ENCODE measurements around the gene DGKZ. TPM values are rescaled to one million over a fixed set of nuclear protein-coding genes. Genes with fewer than 3 reads are reported as not detected.
"Not testable (repeated sequence)": the region's sequence is repeated elsewhere in the genome, so short reads cannot be mapped to it uniquely, and the experiment has no call there.

The DGKZ gene, protein sequence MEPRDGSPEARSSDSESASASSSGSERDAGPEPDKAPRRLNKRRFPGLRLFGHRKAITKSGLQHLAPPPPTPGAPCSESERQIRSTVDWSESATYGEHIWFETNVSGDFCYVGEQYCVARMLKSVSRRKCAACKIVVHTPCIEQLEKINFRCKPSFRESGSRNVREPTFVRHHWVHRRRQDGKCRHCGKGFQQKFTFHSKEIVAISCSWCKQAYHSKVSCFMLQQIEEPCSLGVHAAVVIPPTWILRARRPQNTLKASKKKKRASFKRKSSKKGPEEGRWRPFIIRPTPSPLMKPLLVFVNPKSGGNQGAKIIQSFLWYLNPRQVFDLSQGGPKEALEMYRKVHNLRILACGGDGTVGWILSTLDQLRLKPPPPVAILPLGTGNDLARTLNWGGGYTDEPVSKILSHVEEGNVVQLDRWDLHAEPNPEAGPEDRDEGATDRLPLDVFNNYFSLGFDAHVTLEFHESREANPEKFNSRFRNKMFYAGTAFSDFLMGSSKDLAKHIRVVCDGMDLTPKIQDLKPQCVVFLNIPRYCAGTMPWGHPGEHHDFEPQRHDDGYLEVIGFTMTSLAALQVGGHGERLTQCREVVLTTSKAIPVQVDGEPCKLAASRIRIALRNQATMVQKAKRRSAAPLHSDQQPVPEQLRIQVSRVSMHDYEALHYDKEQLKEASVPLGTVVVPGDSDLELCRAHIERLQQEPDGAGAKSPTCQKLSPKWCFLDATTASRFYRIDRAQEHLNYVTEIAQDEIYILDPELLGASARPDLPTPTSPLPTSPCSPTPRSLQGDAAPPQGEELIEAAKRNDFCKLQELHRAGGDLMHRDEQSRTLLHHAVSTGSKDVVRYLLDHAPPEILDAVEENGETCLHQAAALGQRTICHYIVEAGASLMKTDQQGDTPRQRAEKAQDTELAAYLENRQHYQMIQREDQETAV
- total RNA-seq: 100 to 1,000 TPM; 160 to 163 TPM

DNA sequence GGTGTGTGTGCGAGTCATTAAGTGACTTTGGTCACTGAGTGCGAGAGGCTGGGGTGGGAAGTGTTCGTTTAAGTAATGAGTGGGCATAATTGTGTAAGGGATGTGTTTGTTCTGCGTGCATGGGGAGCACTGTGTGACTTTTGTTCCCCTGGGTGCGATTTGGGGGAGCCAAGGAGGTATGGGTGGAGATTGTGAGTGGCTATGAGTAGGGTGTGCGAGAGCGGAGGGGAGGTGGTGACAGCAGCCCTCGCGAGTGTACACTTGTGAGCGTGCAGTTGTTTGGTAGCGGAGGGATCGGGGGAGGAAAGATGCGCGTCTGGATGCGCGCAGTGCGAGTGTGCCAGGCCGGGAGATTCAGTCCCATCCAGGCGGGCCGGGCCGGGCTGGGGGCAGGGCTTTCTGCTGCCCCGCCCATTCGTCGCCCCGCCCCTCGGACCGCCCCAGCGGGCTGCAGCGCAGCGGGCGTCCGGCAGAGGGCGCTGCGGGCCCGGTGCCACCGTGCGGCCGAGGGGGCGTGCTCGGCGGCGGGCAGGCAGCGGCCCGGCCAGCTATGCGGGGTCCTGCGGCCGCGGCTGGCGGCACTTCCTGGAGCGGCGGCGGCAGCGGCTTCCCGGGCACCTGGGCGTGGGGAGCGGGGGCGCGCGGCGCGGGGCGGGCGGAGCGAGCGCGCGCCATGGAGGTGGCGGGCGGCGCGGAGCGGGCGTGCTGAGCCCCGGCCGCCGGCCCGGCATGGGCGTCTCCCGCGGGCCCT is at the start of gene DGKZ:
Gene DGKZ, plus strand, starts transcription at position 578 of the 751 bp plus-strand sequence. CDS start 197 bp downstream, outside the sequence.
- peak; percentile 48 for ATAC-seq (ENCODE audit: low read depth)
- H3K36me3 Mint-ChIP-seq: peaks cover 5% of the 10 kb centered on the region
- H3K9me3 Mint-ChIP-seq: no peaks in the 10 kb centered on the region
- H3K4me1 Mint-ChIP-seq: peaks cover 66% of the 10 kb centered on the region
- no peaks in the 10 kb centered on the region for H3K27me3 Mint-ChIP-seq
- DNase-seq: peak; percentile 99
- H3K27ac Mint-ChIP-seq: peak within 1 kb of the TSS; percentile 94
- peak within 1 kb of the TSS; percentile 93 for H3K4me3 Mint-ChIP-seq
- POLR2A ChIA-PET: interaction anchor here (0.6 to 1.3 kb wide), 5 partner anchors 10 to 104 kb away, joined by 3 to 4 read pairs (median 3); no protein-coding TSS in a partner anchor

DNA sequence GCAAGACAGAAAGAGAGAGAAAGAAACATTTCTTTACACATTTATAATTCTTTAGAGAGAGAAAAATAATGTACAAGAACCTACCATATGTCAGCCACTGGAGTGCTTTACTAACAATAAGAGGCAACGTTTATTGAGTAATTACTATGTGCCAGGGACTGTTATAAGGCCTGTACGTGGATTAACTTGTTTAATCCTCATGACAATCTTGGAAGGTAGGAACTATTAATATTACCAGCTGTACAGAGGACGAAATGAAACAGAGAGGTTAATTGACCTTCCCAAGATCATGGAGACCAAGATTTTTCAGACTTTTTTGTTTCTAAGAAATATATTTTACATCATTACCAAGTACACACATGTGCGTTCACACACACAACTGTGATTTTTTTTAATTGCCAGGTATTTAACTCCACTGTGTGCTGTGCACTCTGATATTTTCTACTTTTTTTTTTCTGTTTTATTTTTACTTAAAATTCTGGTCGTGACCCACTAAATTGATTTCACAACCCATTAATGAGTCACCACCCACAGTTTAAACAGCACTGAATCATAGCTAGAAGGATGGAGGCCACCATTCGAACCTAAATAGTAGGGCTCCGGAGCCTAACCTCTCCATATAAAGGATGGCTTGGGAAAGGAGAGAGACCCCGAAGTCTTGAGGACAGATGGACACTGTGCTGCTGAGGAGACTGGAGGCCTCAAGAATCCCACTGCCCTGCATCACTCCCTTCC is 48.4 kb upstream of the DGKZ start:
- H3K4me3 Mint-ChIP-seq: no peak overlapping the region
- POLR2A ChIA-PET: no interaction called here

DNA sequence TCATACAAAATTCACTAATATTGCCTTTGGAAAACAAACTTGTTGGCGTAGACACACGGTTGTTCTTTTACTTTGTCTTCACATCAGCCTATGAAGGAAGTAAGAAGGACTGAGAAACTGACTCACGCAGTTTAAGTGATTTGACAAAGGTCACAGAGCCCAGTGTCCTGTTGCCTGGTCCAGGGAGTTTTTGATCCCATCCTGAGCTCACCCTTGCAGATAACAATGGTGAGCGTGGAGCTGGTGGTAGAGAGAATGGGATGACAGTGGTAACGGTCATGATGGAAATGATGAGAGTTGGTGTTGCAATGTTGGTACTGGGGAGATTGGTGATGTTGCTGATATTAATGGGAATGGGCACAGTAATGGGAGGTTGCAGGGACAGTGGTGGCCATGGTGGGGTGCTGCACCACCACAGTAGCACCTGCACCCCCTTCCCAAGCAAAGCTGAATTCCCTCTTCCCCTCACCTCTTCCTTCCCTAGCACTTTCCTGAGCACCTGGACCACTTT is 47.8 kb upstream of the DGKZ start:
- ATAC-seq (ENCODE audit: low read depth) (no peak), DNase-seq (no peak)
- no peak overlapping the region for H3K27ac Mint-ChIP-seq
- POLR2A ChIA-PET: no interaction called here
- no peaks in the 10 kb centered on the region for H3K9me3 Mint-ChIP-seq
- H3K36me3 Mint-ChIP-seq: no peaks in the 10 kb centered on the region
- peaks cover 7% of the 10 kb centered on the region for H3K4me1 Mint-ChIP-seq
- no peak overlapping the region for H3K4me3 Mint-ChIP-seq
- H3K27me3 Mint-ChIP-seq: peaks cover 17% of the 10 kb centered on the region

More for the DNA sequence above, 48.4 kb upstream of the DGKZ start:
- no peak for DNase-seq
- Mint-ChIP-seq H3K27ac (no peak overlapping the region), H3K9me3 (no peaks in the 10 kb centered on the region), H3K27me3 (peaks cover 17% of the 10 kb centered on the region), H3K36me3 (no peaks in the 10 kb centered on the region), H3K4me1 (peaks cover 7% of the 10 kb centered on the region)
- ATAC-seq (ENCODE audit: low read depth): no peak

DNA sequence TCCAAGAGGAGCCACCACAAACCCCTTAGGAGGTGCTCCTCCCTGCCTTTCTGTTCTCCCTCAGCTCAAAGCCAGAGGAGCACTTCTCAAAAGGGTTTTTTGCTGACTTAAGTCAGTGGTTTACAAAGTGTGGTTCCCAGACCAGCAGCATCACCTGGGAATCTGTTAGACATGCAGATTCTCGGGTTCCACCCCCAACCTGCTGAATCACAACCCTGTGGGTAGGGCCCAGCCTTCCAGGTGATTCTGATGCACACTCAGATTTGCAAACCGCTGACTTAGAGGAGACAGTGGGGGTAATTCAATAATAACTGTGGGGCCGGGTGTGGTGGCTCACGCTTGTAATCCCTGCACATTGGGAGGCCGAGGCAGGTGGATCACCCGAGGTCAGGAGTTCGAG is 47.0 kb upstream of the DGKZ start:
- Mint-ChIP-seq H3K9me3 (no peaks in the 10 kb centered on the region), H3K27ac (no peak overlapping the region), H3K4me1 (peaks cover 7% of the 10 kb centered on the region), H3K27me3 (peaks cover 17% of the 10 kb centered on the region), H3K36me3 (no peaks in the 10 kb centered on the region), H3K4me3 (no peak overlapping the region)
- ATAC-seq (ENCODE audit: low read depth): no peak
- POLR2A ChIA-PET: no interaction called here
- no peak for DNase-seq

DNA sequence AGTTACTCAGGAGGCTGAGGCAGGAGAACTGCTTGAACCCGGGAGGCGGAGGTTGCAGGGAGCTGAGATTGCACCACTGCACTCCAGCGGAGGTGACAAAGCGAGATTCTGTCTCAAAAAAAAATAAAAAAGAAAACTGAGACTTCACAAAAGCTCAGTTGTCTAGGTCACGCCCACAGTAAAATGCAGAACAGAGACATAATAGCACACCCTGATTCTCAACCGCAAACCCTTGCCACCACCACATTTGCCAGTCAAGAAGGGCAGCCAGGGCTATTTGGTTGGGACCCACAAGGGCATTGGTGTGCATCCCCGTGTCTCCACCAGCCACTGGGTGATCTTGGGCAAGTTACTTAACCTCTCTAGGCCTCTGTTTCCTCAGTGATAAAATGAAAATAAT is 44.4 kb upstream of the DGKZ start:
- ATAC-seq (ENCODE audit: low read depth): no peak
- Mint-ChIP-seq H3K4me1 (peaks cover 8% of the 10 kb centered on the region), H3K9me3 (no peaks in the 10 kb centered on the region), H3K36me3 (no peaks in the 10 kb centered on the region), H3K27me3 (peaks cover 3% of the 10 kb centered on the region), H3K27ac (no peak overlapping the region), H3K4me3 (no peak overlapping the region)
- POLR2A ChIA-PET: no interaction called here
- DNase-seq: no peak

DNA sequence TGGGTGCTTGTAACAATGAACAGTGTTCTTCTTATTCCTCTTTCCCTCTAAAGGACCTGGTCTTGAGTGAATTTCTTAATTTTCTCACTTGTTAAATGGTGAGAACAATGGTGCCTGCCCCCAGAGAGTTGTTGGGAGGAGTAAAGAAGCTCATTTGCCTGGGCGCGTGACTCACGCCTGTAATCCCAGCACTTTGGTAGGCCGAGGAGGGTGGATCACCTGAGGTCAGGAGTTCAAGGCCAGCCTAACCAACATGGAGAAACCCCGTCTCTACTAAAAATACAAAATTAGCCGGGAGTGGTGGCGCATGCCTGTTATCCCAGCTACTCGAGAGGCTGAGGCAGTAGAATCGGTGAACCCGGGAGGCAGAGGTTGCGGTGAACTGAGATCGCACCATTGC is 43.2 kb upstream of the DGKZ start:
- not testable (repeated sequence) for DNase-seq; ATAC-seq (ENCODE audit: low read depth); H3K27me3 Mint-ChIP-seq; H3K4me3 Mint-ChIP-seq; H3K27ac Mint-ChIP-seq; H3K9me3 Mint-ChIP-seq; H3K36me3 Mint-ChIP-seq
- H3K4me1 Mint-ChIP-seq: peaks cover 13% of the 10 kb centered on the region
- POLR2A ChIA-PET: interaction anchor here (1.0 kb wide), 1 partner anchor 9 kb away, joined by 3 read pairs; no protein-coding TSS in a partner anchor

DNA sequence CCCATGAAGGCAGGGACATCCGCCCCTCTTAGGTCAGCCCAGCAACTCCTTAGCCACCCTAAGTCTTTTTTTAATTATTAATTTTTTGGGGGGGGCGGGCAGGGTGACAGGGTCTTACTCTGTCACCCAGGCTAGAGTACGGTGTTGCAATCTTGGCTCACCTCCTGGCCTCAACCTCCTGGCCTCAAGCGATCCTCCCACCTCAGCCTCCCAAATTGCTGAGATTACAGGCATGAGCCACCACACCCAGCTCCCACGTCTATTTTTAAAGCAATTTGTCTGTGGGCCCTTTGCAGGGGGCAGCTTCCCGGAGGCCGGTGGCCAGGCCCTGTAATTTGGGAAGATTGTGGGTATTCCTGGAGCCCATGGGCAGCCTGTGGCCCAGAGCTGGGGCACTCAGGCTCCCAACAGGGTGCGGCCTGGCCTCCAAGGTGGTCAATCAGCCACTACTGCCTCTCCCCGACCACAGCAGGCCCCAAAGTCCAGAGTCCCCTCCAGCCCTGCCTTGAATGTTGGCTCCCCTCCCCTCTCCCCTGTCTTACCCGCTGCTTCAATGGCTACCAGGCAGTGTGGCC is 42.6 kb upstream of the DGKZ start:
- Mint-ChIP-seq H3K27ac (no peak overlapping the region), H3K9me3 (no peaks in the 10 kb centered on the region), H3K4me1 (peaks cover 16% of the 10 kb centered on the region), H3K4me3 (no peak overlapping the region), H3K27me3 (peaks cover 3% of the 10 kb centered on the region), H3K36me3 (no peaks in the 10 kb centered on the region)
- POLR2A ChIA-PET: interaction anchor here (1.0 kb wide), 1 partner anchor 9 kb away, joined by 3 read pairs; no protein-coding TSS in a partner anchor
- ATAC-seq (ENCODE audit: low read depth) (no peak), DNase-seq (no peak)

DNA sequence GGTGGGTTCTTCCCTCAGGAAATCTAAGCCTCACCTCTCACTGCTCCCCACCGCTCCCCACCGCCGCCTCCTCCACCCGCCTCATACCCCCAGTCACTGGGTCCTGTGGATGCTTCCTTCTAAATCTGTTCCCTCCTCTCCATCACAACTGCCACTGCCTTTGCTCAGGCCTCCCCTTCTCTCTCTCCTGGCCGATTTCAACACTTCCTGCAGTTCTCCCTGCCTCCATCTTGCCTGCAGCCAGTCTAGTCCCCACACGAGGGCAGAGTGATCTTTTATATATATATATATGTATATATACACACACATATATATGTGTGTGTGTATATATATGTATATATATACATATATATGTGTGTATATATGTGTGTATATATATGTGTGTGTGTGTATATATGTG is 42.0 kb upstream of the DGKZ start:
- Mint-ChIP-seq H3K27ac (no peak overlapping the region), H3K27me3 (peaks cover 3% of the 10 kb centered on the region), H3K4me3 (no peak overlapping the region), H3K36me3 (no peaks in the 10 kb centered on the region), H3K4me1 (peaks cover 20% of the 10 kb centered on the region), H3K9me3 (no peaks in the 10 kb centered on the region)
- DNase-seq: no peak
- POLR2A ChIA-PET: no interaction called here
- ATAC-seq (ENCODE audit: low read depth): no peak

DNA sequence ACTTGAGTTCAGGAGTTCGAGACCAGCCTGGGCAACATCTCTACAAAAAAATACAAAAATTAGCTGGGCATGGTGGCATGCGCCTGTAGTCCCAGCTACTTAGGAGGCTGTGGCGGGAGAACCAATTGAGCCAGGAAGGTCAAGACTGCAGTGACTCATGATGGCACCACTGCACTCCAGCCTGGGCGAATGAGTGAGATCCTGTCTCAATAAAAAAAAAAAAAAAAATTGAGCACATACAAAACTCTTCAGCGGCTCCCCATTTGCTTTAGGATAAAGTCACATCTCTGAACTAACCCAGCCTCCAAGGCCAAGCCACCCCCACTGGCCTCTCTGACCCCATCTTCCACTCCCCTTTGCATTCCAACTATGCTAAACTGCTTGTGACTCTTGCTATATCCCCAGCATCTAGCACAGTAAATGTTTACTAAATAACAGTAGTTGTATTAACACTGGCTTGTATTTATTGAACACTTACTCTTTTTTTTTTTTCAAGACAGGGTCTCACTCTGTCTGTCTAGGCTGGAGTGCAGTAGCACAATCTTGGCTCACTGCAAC is 40.9 kb upstream of the DGKZ start:
- DNase-seq: no peak
- POLR2A ChIA-PET: interaction anchor here (1.6 kb wide), 1 partner anchor 63 kb away, joined by 4 read pairs; no protein-coding TSS in a partner anchor
- H3K4me3 Mint-ChIP-seq: no peak overlapping the region
- ATAC-seq (ENCODE audit: low read depth): no peak
- H3K27ac Mint-ChIP-seq: no peak overlapping the region
- H3K27me3 Mint-ChIP-seq: peaks cover 3% of the 10 kb centered on the region
- no peaks in the 10 kb centered on the region for H3K36me3 Mint-ChIP-seq
- peaks cover 20% of the 10 kb centered on the region for H3K4me1 Mint-ChIP-seq
- no peaks in the 10 kb centered on the region for H3K9me3 Mint-ChIP-seq

DNA sequence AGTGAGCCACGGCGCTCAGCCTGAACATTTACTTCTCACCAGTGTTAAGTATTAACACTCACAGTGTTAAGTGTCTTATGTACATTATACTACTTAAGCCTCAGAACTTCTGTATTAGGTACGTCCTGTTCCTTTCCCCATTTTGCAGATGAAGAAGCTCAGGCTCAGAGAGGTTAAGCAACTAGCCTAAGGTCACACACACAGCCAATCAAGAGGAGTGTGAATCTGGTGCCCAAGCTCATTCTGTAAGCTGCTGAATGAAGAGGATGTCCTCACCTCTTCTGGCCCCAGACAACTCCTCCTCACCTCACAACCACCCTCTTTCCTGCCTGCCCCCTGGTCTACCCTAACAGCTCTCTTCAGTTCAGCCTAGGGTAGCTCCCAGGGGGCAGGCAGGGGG is 39.9 kb upstream of the DGKZ start:
- no peaks in the 10 kb centered on the region for H3K36me3 Mint-ChIP-seq
- H3K4me3 Mint-ChIP-seq: no peak overlapping the region
- peaks cover 20% of the 10 kb centered on the region for H3K4me1 Mint-ChIP-seq
- DNase-seq: no peak
- ATAC-seq (ENCODE audit: low read depth): peak; percentile 28
- peaks cover 3% of the 10 kb centered on the region for H3K27me3 Mint-ChIP-seq
- POLR2A ChIA-PET: interaction anchor here (1.0 to 2.0 kb wide), 4 partner anchors 12 to 69 kb away, joined by 3 to 6 read pairs (median 5); no protein-coding TSS in a partner anchor
- H3K27ac Mint-ChIP-seq: no peak overlapping the region
- H3K9me3 Mint-ChIP-seq: no peaks in the 10 kb centered on the region

DNA sequence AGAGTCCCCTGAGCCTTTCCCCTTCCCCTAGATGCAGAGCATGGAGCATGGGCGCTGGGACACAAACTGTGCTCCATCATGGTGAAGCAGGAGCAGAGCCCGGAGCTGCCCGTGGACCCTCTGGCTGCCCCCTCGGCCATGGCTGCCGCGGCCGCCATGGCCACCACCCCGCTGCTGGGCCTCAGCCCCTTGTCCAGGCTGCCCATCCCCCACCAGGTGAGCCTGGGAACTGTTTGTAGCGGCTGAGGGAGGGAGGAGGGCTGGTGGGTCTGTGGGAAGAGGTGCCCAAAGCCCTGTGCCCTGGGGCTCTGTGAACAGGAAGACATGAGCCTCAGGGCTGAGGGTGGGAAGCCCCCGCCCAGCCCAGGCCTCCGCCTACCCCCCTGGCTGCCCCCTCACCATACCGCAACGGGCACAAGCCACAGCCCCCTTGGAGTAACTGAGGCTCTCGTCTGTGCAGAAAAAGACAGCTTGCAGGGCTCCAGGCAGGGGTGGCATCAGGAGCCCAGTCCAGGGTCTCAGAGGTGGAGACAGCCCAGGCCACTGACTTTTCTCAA is 39.4 kb upstream of the DGKZ start:
- Mint-ChIP-seq H3K36me3 (no peaks in the 10 kb centered on the region), H3K4me3 (no peak overlapping the region), H3K27ac (no peak overlapping the region), H3K4me1 (peaks cover 20% of the 10 kb centered on the region), H3K27me3 (peaks cover 3% of the 10 kb centered on the region), H3K9me3 (no peaks in the 10 kb centered on the region)
- POLR2A ChIA-PET: interaction anchor here (1.0 to 2.0 kb wide), 5 partner anchors 12 to 69 kb away, joined by 3 to 8 read pairs (median 6); no protein-coding TSS in a partner anchor
- DNase-seq (no peak), ATAC-seq (ENCODE audit: low read depth) (no peak)
